ENCODE measurements around the gene CCK. TPM values are rescaled to one million over a fixed set of nuclear protein-coding genes. Genes with fewer than 3 reads are reported as not detected.
"Not testable (repeated sequence)": the region's sequence is repeated elsewhere in the genome, so short reads cannot be mapped to it uniquely, and the experiment has no call there.

CCK gene
- total RNA-seq, 1 donor from 2014 or later = 0.42 TPM

DNA sequence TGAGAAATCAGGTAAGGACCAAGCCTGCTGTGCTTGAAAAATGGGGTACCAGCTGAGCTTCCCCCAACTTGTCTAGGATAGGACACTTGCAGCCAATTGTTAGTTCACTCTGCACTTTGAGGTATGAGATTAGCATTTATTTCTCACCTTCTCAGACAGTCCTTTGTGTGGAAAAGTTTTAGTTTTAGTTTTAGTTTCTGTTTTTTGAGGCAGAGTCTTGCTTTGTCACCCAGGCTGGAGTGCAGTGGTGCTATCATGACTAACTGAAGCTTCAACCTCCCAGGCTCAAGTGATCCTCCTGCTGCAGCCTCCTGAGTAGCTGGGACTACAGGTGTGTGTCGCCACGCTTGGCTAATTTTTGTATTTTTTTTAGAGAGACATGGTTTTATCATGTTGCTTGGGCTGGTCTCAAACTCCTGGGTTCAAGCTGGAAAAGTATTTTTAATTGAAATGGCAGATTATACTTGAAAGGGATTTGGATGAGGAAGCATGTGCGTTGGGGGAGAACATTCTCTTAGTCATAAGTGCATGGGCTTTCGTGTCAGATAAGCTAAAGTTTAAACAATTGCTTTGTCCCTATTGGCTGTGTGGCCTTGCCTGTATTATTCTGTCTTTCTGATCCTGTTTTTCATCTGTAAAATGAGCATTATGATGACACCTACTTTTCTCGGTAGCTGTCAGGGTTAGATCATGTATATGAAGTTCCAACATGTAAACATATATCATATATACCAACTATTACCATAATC is 25.2 kb upstream of the CCK start:
- Histone ChIP-seq H3K36me3 (ENCODE audit: control insufficient read depth, insufficient read depth, low read length) (no peaks in the 10 kb centered on the region), H3K27me3 (ENCODE audit: control insufficient read depth, insufficient read depth, low read length) (no peaks in the 10 kb centered on the region), H3K4me3 (ENCODE audit: low read depth, low read length) (no peak overlapping the region)
- no peak for TF ChIP-seq CTCF (IDR thresholded peaks at IDR 0.05; ENCODE audit: insufficient read depth, low read length, poor library complexity, severe bottlenecking)
- no peak for DNase-seq (ENCODE audit: low read depth)

- DNase-seq (ENCODE audit: low read depth) = no peak
- TF ChIP-seq CTCF (IDR thresholded peaks at IDR 0.05; ENCODE audit: insufficient read depth, low read length, poor library complexity, severe bottlenecking) = no peak
- Histone ChIP-seq H3K36me3 (ENCODE audit: control insufficient read depth, insufficient read depth, low read length) (no peaks in the 10 kb centered on the region), H3K4me3 (ENCODE audit: low read depth, low read length) (no peak overlapping the region), H3K27me3 (ENCODE audit: control insufficient read depth, insufficient read depth, low read length) (no peaks in the 10 kb centered on the region)
Observed at GRCh38 chr3:42289026-42289425, 23.0 kb upstream of the CCK start.

GRCh38 chr3:42288385-42288784 is 22.4 kb upstream of the CCK start:
- Histone ChIP-seq H3K27me3 (ENCODE audit: control insufficient read depth, insufficient read depth, low read length) (no peaks in the 10 kb centered on the region), H3K4me3 (ENCODE audit: low read depth, low read length) (no peak overlapping the region), H3K36me3 (ENCODE audit: control insufficient read depth, insufficient read depth, low read length) (no peaks in the 10 kb centered on the region)
- no peak for TF ChIP-seq CTCF (IDR thresholded peaks at IDR 0.05; ENCODE audit: insufficient read depth, low read length, poor library complexity, severe bottlenecking)
- no peak for DNase-seq (ENCODE audit: low read depth)

DNA sequence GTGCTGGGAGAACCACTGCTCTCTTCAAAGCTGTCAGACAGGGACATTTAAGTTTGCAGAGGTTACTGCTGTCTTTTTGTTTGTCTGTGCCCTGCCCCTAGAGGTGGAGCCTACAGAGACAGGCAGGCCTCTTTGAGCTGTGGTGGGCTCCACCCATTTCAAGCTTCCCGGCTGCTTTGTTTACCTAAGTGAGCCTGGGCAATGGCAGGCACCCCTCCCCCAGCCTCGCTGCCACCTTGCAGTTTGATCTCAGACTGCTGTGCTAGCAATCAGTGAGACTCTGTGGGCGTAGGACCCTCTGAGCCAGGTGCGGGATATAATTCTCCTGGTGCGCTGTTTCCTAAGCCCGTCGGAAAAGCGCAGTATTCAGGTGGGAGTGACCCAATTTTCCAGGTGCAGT is 21.4 kb upstream of the CCK start:
- not testable (repeated sequence) for H3K4me3 ChIP-seq (ENCODE audit: low read depth, low read length); H3K27me3 ChIP-seq (ENCODE audit: control insufficient read depth, insufficient read depth, low read length); H3K36me3 ChIP-seq (ENCODE audit: control insufficient read depth, insufficient read depth, low read length); DNase-seq (ENCODE audit: low read depth)

- H3K4me3 ChIP-seq (ENCODE audit: low read depth, low read length) = no peak overlapping the region
- no peak for DNase-seq (ENCODE audit: low read depth)
- H3K36me3 ChIP-seq (ENCODE audit: control insufficient read depth, insufficient read depth, low read length) = no peaks in the 10 kb centered on the region
- no peak for TF ChIP-seq CTCF (IDR thresholded peaks at IDR 0.05; ENCODE audit: insufficient read depth, low read length, poor library complexity, severe bottlenecking)
- H3K27me3 ChIP-seq (ENCODE audit: control insufficient read depth, insufficient read depth, low read length) = no peaks in the 10 kb centered on the region
Observed at GRCh38 chr3:42277676-42278075, 11.7 kb upstream of the CCK start.

GRCh38 chr3:42276141-42277132 is 10.5 kb upstream of the CCK start:
- DNase-seq (ENCODE audit: low read depth) = no peak
- H3K4me3 ChIP-seq (ENCODE audit: low read depth, low read length) = no peak overlapping the region
- no peak for TF ChIP-seq CTCF (IDR thresholded peaks at IDR 0.05; ENCODE audit: insufficient read depth, low read length, poor library complexity, severe bottlenecking)
- H3K27me3 ChIP-seq (ENCODE audit: control insufficient read depth, insufficient read depth, low read length) = no peaks in the 10 kb centered on the region
- no peaks in the 10 kb centered on the region for H3K36me3 ChIP-seq (ENCODE audit: control insufficient read depth, insufficient read depth, low read length)
